ENCODE results near the gene PIGQ.

Gene PIGQ

DNA sequence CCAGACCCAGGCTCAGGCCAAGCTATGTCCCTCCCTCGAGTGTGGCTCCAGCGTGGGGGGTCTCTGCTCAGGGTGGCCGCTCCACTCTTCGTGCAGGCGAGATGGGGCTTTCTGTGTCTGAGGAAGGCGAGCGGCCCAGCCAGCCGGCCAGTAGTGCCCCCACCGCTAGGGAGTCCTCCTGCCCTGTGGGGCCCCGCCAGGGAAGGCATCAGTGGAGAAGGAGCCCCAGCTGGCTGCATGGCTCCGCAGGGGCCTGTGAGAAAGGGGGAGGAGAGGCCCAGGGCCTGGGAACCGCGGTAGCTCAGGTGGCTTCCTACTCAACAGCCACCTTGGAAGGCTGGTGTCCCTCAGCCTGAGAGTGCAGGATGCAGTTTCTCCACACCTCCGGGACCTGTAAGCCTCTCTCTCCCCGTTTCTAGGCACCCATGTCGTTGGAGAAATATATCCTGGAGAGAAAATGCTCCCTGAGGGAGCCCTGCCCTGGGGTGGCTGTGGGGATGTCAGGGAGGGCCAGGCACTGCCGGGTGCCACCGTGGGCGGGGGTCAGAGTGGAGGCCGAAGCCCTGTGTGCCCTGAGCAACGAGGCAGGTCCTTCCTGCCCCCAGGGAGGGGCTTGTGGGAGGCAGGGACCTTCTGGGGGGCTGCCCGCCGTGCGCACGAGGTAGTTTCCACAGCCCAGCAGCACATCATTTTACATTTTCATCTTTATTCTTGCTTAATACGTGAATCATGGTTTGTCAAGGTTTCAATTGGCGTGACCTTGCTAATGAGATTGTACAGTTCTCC, 3.3 kb downstream of the PIGQ start:
- DNase-seq, result no peak

DNA sequence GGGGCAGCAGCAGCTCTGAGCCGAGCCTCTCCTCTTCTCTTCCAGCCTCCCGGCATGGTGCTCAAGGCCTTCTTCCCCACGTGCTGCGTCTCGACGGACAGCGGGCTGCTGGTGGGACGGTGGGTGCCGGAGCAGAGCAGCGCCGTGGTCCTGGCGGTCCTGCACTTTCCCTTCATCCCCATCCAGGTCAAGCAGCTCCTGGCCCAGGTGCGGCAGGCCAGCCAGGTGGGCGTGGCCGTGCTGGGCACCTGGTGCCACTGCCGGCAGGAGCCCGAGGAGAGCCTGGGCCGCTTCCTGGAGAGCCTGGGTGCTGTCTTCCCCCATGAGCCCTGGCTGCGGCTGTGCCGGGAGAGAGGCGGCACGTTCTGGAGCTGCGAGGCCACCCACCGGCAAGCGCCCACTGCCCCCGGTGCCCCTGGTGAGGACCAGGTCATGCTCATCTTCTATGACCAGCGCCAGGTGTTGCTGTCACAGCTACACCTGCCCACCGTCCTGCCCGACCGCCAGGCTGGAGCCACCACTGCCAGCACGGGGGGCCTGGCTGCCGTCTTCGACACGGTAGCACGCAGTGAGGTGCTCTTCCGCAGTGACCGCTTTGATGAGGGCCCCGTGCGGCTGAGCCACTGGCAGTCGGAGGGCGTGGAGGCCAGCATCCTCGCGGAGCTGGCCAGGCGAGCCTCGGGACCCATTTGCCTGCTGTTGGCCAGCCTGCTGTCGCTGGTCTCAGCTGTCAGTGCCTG, 4.4 kb downstream of the PIGQ start:
- no peak for DNase-seq

DNA sequence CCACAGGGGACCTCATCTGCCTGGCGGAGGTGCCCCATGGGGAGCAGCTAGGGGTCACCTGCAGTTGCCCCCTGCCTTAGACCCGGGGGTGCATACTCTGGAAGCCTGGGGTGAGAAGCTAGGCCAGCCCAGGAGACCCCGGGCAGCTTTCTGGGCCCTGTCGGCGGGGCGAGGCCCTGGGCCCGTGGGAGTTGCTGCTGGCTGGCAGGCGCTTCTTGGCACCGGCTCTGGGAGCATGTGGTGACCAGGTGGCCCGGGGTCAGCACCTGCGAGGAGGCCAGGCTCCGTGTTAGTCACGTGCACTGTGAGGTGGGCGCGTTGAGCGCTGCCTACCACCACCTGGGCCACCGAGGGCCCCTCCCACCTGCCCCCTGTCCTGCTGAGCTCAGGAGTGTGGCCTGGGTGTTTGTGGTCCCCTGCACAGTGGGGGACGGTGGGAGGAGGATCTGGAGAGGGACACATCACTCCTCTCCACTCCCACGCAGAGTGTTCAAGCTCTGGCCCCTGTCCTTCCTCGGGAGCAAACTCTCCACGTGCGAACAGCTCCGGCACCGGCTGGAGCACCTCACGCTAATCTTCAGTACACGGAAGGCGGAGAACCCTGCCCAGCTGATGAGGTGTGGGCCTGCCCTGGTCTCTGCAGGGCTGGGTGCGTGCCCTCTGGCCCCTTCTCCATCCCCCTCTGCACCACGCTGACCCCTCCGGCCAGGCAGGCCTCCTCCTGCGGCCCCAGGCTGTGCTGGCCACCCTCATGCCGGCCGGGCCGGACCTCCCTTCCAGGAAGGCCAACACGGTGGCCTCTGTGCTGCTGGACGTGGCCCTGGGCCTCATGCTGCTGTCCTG, 5.8 kb downstream of the PIGQ start:
- DNase-seq, result no peak

DNA sequence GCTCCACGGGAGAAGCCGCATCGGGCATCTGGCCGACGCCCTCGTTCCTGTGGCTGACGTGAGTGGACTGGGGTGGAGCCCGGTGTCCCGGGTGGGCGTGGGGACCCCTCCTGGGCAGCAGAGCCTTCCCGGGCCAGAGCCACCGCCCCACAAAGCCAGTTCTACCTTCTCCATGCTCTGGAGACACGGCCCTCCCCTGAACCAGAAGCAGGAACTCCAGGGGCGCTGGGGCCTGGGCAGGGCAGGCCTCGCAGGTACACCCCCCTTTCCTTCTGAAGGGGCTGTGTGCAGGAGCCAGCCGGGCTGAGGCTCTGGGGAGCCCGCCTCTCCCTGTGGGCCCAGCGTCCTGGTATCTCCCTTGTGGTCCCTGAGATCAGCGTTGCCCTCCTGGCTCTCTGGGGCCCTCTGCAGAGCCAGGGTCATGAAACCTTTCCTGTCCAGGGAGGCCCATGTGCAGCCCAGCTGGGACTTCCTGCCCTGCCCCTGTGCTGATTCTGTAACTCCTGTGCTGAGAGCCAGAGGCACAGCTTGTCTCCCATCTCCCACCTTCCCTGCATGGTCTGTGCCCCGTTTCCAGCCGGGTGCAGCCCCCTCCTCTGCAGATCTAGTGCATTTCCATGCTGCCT, 6.5 kb downstream of the PIGQ start:
- DNase-seq, result no peak

DNA sequence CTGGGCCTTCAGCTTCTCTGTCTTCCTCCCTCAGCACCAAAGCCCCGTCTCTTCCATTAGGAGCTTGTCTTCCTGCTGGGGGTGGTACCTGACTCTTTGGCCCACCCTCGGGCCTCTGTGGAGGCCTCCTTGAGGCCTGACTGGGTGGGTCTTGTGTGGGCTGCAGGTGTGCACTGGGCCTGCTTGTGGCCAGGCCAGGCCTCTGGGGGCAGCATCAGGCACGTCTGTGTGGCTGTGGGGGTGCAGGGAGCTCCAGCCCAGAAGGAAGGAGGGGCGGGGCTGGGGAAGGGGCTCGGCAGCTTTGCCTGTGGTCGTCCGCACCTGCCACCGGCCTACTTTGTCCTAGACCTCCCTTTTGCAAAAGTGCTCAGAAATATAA, 7.0 kb downstream of the PIGQ start:
- no peak for DNase-seq

DNA sequence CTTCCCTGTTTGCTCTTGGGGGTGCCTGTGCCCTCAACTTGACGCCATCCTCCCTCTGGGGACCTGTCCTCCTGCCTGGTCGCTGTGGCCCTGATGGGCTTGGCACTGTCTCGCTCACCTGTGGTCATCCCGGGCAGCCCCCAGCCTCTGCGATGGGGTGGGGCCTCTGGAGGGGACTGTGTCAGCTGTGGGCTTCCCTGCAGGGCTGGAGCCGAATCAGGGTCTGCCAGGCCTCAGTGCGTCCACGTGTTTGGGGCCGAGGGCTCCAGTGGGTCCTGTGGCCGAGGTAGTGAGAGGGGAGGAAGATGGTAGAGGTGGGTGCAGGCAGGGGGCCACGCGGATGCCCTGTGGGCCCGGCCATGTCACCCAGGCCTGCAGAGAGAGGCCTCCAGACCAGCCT, 8.0 kb downstream of the PIGQ start:
- DNase-seq, result no peak

DNA sequence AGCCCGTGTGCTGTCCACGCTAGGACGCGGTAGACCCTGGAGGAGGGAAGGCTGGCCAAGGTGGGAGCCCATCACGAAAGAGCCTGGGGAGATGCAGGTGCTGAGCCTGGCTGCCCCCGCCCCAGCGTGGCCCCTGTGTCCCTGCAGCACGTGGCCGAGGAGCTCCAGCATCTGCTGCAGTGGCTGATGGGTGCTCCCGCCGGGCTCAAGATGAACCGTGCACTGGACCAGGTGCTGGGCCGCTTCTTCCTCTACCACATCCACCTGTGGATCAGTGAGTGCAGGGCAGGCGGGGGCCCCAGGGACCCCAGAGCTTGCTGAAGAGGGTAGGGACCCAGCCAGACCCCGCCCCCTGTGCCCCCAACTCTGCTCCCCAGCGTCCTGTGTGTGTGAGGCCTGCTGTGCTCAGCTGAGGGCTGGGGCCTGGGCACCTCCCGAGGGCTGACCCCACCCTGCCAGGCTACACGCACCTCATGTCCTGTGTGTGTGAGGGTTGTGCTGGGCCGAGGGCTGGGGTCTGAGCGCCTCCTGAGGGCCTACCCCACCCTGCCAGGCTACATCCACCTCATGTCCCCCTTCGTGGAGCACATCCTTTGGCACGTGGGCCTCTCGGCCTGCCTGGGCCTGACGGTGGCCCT, 8.6 kb downstream of the PIGQ start:
- DNase-seq, result no peak

DNA sequence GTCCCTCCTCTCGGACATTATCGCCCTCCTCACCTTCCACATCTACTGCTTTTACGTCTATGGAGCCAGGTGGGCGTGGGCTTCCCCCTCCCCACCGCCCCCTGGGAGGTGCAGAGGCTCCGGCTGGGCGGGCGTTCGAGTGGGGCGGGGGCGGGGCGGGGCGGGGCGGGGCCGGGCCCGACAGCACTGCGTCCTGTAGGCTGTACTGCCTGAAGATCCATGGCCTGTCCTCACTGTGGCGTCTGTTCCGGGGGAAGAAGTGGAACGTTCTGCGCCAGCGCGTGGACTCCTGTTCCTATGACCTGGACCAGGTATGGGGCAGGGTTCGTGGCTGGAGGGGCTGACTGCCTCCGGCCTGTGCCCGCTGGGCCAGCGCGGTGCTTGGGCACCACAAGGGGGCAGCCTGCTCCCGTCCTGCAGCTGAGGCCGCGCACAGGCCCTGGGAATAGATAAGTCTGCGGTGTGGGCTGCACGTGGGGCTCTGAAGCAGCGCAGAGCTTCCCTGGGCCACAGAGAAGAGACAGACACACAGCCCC, 9.2 kb downstream of the PIGQ start:
- peak in 2 of 4 experiments; percentile 28 to 40 for DNase-seq

DNA sequence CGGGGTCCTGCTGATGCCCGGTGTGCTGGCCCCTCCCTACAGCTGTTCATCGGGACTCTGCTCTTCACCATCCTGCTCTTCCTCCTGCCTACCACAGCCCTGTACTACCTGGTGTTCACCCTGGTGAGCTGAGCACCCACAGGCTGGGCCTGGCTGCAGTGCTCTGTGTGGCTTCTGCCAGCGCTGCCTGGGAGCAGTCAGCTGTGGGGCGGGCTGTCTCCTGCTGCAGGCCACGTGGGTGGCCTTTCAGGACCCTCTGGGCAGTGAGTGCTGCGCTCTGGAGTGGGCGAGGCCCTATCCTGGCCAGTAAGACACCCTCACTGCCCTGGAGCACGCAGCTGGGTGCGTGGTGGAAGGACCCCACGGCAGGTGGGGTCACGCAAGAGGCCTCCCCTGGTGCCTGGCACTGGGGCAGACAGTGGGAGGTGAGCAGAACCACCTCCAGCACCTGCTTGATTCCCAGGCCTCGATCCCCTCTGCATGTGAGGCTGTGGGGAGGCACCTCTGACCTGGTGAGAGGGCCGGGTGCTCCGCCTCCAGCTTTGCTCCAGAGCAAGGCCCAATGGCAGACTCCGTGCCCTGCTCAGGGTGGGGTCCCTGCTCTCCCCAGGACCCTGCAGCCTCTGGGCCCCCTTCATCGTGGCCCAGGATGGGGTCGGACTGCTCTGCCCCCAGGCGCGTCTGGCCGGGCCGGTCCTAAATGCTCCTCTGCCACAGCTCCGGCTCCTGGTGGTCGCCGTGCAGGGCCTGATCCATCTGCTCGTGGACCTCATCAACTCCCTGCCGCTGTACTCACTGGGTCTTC, 10.6 kb downstream of the PIGQ start:
- no peak for DNase-seq

DNA sequence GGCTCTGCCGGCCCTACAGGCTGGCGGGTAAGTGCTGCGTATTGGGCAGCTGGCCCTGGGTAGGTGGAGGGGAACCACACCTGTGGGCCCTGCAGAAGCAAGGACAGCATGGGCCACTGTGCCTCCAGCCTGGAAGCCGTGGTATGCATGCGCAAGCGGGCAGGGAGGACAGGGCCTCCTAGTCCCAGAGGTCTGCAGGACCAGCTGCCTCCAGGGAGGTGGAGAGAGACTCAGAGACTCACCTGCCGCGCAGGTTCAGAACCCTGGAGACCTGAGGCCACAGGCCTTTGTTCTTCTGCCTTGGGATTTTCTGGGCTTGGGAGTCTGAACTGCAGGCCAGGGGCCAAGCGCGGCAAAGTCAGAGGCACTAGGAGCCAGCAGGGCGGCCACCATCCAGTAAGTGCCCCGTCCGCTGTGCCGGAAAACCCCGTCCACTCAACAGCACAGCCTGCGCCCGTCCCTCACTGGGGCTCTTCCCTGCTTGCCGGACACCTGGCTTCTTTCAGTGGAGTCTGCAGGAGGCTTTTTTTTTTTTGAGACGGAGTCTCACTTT, 11.3 kb downstream of the PIGQ start:
- DNase-seq, result no peak

DNA sequence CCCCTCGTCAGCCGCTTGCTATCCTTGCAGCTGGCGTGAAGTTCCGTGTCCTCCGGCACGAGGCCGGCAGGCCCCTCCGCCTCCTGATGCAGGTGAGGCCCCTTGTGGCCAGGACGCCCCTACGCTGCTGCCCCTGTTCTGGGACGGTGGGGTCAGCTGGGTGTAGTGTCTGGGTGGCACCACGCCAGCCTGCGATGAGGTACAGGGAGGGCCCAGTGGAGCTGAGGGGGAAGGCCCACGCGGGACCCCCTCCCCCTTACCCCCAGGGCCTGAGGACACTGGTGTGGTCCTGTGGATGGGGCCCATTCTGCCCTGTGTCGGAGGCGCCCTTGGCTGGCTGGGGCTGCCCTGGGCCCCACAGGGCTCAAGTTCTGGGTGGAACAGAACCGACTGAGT, 12.4 kb downstream of the PIGQ start:
- DNase-seq, result no peak

DNA sequence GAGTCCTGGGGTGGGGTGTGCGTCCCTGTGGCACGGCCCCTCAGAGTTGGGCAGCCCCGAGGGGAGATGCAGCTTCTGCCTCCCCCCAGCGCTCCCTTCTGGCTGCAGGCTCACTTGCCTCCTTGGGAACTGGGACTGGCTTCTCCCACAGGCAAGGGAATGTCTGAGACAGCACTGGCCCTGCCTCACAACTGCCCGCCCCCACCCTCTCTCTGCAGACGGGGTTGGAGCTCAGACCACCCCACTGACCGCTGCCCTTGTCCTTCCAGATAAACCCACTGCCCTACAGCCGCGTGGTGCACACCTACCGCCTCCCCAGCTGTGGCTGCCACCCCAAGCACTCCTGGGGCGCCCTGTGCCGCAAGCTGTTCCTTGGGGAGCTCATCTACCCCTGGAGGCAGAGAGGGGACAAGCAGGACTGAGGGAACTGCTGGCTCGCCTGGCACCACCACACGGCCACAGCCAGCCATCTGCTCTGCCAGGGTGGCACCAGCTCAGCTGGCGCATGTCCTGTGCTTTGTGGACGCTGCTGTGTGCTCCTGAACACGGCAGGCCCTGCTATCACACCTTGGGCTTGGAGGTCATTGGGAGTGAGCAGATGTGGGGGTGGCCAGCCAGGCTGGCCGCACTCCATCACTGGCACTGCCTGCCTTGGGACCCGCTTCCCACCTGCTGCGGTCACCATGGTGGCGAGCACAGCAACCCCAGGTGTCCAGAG, 13.0 kb downstream of the PIGQ start:
- DNase-seq, result no peak

DNA sequence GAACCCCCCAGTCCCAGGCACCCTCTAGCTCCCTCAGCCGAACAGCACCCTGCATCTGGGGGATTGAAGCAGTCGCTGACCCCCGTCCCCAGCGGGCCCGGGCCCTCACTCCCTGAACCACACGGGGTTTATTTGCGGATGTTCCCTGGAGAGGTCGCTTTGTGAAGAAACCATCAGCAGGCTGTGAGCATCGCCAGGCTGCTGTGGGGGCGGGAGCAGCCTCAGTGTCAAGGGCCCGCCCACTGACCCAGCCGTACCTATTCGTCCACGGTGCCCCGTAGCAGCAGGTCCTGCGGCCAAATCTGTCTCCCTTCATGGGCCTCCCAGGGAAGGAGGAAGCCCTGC, 13.7 kb downstream of the PIGQ start:
- no peak for DNase-seq

DNA sequence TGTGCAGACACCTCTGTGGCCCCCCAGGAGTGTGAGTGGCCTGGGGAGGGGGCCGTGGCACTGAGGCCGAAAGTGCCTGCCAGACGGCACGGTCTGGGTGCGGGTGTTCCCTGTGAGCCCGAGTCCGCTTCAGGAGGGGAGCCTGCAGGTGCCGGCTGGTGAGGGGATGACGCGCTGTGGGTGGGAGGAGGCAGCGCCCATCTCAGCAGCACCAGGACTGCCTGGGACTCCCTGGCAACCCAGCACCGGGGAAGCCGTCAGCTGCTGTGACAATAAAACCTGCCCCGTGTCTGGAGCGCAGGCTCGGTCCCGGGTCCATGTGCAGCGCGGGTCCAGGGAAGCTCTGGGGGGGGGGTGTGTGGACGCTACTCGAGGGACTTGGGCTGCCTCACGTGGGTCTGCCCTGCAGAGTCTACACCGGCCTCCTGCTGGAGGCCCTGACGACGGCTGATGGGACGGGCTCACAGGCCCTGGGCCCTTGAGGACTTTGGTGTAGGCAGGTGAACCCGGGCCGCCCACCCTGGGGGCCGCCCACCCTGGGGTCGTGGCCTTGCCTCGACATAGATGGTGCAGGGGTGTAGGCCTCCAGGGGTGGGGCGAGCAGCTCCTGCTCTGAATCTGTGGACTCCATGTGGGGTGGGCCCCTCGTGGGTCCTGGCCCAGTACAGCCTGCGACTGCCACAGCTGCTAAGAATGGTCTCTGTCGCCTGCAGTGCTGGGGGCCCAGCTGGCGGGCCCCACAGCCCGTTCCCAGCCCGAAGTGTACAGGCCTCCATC, 14.2 kb downstream of the PIGQ start:
- DNase-seq, result no peak

DNA sequence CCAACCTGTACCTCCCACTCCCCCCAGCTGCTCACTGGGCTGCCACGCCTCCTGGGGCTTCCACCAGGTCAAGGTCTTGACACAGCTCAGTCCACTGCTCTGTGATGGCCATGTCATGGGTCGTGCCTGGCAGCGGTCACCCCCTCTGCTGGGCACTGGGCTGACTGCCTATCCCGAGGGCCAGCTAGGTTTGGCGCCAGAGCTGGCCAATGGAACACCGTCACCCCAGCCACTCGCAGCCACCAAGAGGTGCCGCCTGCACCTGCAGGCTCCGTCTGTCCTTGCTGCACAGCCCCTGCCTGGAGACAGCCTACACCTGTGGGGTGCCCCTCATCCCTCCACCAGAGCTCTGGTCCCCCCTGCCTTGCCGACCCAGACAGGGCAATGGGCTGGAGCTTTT, 15.6 kb downstream of the PIGQ start:
- no peak for DNase-seq

DNA sequence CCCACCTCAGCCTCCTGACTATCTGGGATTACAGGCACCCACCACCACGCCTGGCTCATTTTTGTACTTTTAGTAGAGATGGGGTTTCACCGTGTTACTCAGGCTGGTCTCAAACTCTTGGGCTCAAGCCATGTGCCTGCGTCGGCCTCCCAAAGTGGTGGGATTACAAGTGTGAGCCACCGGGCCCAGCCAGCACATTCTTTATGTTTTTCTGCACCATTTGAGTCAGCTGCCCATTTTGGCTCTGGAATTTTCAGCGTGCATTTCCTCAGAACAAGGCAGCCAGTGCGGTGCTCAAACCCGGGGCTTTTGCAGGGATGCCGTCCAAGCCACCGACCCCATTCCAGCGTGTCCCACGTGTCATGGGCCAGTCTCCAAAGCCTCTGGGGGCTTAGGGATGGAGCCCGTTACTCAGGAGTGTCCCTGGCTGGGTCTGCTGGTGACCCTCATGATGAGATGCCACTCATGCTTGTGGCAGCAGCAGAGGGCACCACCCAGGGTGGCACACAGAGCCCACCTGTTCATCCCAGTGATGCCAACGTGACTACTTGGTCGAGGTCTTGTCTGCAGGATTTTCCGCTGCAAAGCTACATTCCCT, 16.4 kb downstream of the PIGQ start:
- DNase-seq, result no peak

DNA sequence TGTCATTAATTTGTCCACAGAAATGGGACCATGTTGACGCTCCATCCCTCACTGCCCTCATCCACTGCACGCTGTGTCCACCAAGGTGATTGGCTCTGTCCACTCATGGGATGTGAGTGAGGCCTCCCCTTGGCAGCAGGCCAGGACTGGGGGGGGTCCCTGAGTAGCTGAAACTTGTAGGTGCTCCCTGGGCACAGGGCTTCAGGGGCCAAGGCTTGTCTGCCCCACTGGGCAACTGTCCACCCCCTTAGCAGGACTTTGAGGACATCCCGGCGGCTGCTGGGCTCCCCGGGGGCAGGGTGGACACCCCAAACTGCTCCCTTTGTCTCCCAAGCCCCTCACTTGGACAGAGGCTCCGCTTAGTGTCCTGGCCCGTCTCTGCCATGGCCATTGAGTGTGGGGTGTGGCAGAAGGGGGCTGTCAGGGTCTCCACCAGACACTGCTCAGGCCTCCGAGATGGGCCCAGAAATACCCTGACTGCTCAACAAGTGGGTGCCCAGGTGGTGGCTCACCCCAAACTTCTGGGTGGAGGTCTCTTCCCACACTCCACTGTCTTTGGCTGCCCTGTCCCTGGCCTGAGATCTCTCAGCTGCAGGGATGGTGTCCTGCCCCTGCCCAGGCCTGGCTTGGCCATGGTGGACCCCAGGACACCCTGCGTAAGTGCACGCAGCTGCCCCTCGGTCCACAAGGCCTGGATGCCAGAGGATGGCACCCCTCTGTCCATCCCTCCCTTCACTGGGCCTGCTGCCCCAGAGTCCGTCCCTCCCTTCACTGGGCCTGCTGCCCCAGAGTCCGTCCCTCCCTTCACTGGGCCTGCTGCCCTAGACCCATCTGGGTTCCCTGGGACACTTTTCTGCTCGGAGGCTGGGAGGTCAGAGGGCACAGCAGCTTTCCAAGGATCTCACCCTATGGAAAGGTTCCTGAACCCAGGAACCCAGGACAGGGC, 17.1 kb downstream of the PIGQ start:
- no peak for DNase-seq

DNA sequence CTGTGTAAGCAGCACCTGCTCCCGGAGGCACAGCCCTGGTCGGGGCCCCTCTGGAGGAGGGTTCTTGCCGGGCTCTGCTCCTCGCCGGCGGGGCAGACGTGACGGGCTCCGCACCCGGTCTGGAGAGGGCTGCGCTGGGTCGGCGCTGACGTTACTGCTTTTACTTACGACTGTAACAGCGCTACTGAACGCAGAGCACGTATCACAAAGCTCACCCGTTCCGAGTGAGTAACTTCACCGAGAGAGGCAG, 18.8 kb downstream of the PIGQ start:
- peak in 3 of 4 experiments; percentile 42 to 57 (median 46) for DNase-seq

Data from activated naive CD4-positive, alpha-beta T cell (primary cell).